ENCODE measurements around the gene RBMXL3.
"Not testable (repeated sequence)": the region's sequence is repeated elsewhere in the genome, so short reads cannot be mapped to it uniquely, and the experiment has no call there.

Gene RBMXL3

GRCh38 chrX:115189110-115189509 lies at the start of gene RBMXL3:
Gene RBMXL3, plus strand, starts transcription at chrX:115189410. Its CDS starts 32 bp downstream, at chrX:115189442.
- no peak for ATAC-seq

DNA sequence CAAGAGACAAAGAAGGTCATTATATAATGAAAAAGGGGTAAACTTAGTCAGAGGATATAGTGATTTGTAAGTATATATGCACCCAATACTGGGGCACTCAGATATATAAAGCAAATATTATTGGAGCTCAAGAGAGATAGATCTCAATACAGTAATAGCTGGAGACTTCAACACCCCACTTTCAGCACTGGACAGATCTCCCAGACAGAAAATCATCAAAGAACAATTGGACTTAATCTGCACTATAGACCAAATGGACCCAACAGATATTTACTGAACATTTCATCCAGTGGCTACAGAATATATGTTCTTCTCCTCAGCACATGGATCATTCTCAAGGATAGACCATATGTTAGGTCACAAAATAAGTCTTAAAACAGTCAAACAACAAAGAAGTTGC lies 47.2 kb upstream of the RBMXL3 start:
- ATAC-seq = no peak

- no peak for ATAC-seq
These were observed 42.0 kb upstream of the RBMXL3 start for GRCh38 chrX:115147220-115147619.

- ATAC-seq = no peak
These were observed 16.0 kb upstream of the RBMXL3 start for GRCh38 chrX:115173181-115173580.

DNA sequence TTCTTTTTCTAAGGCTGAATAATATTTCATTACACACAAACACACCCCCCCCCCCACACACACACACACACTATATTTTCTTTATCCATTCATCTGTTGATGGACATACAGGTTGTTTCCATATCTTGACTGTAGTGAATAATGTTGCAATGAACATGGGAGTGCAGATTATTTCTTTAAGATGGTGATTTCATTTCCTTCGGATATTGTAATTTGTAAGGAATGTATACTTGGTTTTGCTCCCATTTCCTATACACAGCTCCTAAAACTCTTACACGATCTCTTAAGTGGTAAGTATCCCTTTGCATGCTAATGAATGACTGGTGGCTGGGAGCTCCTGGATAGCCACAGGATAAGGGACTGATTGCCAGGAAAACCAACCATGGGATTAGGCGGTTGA lies 14.7 kb upstream of the RBMXL3 start:
- no peak for ATAC-seq

GRCh38 chrX:115177932-115178331 lies 11.3 kb upstream of the RBMXL3 start:
- no peak for ATAC-seq

- ATAC-seq = no peak
These were observed 10.7 kb upstream of the RBMXL3 start for GRCh38 chrX:115178473-115178872.

DNA sequence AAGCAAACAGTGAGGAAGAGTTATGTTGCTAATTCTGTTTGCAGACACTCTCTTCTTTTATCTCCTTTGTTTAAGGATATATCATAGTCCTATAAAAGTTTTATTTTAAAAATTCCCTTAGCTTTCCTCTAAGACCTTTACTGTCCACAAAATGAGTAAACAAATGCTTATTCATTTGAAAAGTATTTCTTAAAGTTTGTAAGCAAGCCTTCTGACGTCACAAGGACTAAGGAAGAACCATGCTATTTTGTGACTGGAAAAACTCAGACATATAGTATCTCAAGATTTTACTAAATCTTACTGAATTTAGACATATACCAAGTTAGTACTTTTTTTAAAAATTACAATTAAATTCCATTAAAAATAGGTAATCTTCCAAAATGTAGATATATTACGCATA lies 5.2 kb upstream of the RBMXL3 start:
- no peak for ATAC-seq

GRCh38 chrX:115189646-115190635 lies 731 bp downstream of the RBMXL3 start:
- no peak for ATAC-seq

DNA sequence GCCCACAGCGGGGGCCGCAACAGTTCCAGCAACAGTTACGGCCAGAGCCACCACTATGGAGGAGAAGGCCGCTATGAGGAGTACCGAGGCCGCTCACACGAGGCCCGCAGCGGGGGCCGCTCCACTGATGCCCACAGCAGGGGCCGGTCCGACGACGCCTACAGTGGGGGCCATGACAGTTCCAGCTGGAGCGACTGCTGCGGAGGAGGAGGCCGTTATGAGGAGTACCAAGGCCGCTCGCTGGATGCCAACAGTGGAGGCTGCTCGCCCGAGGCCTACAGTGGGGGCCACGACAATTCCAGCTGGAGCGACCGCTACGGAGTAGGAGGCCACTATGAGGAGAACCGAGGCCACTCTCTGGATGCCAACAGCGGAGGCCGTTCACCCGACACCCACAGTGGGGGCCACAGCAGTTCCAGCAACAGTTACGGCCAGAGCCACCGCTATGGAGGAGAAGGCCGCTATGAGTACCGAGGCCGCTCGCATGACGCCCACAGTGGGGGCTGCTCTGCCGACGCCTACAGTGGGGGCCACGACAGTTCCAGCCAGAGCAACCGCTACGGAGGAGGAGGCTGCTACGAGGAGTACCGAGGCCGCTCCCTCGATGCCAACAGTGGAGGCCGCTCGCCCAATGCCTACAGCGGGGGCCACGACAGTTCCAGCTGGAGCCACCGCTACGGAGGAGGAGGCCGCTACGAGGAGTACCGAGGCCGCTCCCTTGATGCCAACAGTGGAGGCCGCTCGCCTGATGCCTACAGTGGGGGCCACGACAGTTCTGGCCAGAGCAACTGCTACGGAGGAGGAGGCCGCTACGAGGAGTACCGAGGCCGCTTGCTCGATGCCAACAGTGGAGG lies 1.7 kb downstream of the RBMXL3 start:
- ATAC-seq = no peak

GRCh38 chrX:115191490-115192243 lies 2.5 kb downstream of the RBMXL3 start:
- ATAC-seq = no peak

DNA sequence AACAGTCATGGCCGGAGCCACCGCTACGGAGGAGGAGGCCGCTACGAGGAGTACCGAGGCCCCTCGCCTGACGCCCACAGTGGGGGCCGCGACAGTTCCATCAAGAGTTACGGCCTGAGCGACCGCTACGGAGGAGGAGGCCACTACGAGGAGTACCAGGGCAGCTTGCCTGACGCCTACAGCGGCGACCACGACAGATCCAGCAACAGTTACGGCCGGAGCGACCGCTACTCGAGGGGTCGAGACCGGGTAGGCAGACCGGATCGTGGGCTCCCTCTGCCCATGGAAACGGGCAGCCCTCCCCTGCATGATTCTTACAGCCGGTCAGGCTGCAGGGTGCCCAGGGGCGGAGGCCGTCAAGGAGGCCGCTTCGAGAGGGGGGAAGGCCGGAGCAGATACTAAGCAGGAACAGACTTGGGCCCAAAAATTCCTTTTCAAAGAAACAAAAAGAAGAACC lies 3.1 kb downstream of the RBMXL3 start:
- ATAC-seq = no peak

GRCh38 chrX:115204040-115204439 lies 14.8 kb downstream of the RBMXL3 start:
- ATAC-seq = no peak

DNA sequence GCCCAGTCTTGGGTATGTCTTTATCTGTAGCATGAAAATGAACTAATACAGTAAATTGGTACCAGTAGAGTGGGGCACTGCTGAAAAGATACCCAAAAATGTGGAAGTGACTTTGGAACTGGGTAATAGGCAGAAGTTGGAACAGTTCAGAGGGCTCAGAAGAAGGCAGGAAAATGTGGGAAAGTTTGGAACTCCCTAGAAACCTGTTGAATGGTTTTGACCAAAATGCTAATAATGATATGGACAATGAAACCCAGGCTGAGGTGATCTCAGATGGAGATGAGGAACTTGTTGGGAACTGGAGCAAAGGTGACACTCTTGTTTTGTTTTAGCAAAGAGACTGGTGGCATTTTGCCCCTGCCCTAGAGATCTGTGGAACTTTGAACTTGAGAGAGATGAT lies 20.3 kb downstream of the RBMXL3 start:
- ATAC-seq = not testable (repeated sequence)

GRCh38 chrX:115214151-115214550 lies 24.9 kb downstream of the RBMXL3 start:
- no peak for ATAC-seq

DNA sequence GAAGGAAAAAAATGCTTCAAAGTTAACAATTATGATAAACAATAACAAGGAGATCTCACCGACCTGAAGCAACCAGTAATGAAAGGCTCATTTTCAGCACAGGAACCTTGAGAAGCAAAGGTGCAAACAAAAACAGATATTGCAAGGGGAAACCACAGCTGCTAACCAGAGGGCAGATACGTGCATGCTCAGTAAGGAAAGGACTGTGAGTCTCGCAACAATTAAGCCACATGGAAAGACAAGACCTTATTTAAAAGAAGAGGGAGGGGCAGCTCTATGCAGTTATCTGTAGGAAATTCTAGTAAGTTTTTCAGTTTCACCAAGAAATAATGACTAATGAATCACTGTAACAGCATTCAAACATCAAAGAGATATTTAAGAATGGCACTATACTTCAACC lies 25.4 kb downstream of the RBMXL3 start:
- no peak for ATAC-seq

- not testable (repeated sequence) for ATAC-seq
These were observed 28.1 kb downstream of the RBMXL3 start for GRCh38 chrX:115217346-115217745.

GRCh38 chrX:115226929-115227328 lies 37.7 kb downstream of the RBMXL3 start:
- no peak for ATAC-seq

- no peak for ATAC-seq
These were observed 40.3 kb downstream of the RBMXL3 start for GRCh38 chrX:115229337-115230003.

GRCh38 chrX:115232933-115233496 lies 43.8 kb downstream of the RBMXL3 start:
- ATAC-seq = no peak
